ENCODE results near the gene ANKRD13C.

GRCh38 chr1:70355111-70355407, 537 bp upstream of the ANKRD13C start:
- no peak for TF ChIP-seq TAF1 (IDR thresholded peaks at IDR 0.05; ENCODE audit: borderline replicate concordance, insufficient read depth, low read length)
- no peak for TF ChIP-seq POLR2AphosphoS5 (IDR thresholded peaks at IDR 0.05; ENCODE audit: low read depth, low read length)
- TF ChIP-seq, protein P1, sequence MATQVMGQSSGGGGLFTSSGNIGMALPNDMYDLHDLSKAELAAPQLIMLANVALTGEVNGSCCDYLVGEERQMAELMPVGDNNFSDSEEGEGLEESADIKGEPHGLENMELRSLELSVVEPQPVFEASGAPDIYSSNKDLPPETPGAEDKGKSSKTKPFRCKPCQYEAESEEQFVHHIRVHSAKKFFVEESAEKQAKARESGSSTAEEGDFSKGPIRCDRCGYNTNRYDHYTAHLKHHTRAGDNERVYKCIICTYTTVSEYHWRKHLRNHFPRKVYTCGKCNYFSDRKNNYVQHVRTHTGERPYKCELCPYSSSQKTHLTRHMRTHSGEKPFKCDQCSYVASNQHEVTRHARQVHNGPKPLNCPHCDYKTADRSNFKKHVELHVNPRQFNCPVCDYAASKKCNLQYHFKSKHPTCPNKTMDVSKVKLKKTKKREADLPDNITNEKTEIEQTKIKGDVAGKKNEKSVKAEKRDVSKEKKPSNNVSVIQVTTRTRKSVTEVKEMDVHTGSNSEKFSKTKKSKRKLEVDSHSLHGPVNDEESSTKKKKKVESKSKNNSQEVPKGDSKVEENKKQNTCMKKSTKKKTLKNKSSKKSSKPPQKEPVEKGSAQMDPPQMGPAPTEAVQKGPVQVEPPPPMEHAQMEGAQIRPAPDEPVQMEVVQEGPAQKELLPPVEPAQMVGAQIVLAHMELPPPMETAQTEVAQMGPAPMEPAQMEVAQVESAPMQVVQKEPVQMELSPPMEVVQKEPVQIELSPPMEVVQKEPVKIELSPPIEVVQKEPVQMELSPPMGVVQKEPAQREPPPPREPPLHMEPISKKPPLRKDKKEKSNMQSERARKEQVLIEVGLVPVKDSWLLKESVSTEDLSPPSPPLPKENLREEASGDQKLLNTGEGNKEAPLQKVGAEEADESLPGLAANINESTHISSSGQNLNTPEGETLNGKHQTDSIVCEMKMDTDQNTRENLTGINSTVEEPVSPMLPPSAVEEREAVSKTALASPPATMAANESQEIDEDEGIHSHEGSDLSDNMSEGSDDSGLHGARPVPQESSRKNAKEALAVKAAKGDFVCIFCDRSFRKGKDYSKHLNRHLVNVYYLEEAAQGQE (IDR thresholded peaks at IDR 0.05; ENCODE audit: insufficient read depth in 1 of 2, low read depth in 2 of 2, low read length in 2 of 2) = no peak
- no peak for TF ChIP-seq SIN3A (IDR thresholded peaks at IDR 0.05; ENCODE audit: borderline replicate concordance, insufficient read depth, low read length)
